ENCODE data around the gene MAN1B1.

Gene MAN1B1

GRCh38 chr9:137149363-137149762 is 62.6 kb downstream of the MAN1B1 start:
- DNase-seq: no peak

- DNase-seq: no peak
Observed at GRCh38 chr9:137149942-137150616, 63.3 kb downstream of the MAN1B1 start.

- peak; percentile 58 for DNase-seq
Observed at GRCh38 chr9:137150617-137151457, 64.1 kb downstream of the MAN1B1 start.

DNA sequence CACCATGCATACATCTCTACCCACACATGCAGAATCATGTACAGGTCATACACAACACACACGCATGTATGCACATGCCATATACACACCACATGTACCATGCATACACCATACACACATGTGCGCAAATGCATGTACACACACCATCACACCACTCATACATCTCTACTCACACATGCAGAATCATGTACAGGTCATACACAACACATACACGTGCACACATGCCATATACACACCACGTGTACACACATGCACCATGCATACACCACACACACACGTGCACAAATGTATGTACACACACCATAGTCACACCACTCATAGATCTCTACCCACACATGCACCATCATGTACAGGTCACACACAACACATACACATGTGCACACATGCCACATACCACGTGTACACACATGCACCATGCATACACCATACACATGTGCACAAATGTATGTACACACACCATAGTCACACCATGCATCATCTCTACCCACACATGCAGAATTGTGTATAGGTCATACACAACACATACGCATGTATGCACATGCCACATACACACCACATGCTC is 66.1 kb downstream of the MAN1B1 start:
- no peak for DNase-seq

DNA sequence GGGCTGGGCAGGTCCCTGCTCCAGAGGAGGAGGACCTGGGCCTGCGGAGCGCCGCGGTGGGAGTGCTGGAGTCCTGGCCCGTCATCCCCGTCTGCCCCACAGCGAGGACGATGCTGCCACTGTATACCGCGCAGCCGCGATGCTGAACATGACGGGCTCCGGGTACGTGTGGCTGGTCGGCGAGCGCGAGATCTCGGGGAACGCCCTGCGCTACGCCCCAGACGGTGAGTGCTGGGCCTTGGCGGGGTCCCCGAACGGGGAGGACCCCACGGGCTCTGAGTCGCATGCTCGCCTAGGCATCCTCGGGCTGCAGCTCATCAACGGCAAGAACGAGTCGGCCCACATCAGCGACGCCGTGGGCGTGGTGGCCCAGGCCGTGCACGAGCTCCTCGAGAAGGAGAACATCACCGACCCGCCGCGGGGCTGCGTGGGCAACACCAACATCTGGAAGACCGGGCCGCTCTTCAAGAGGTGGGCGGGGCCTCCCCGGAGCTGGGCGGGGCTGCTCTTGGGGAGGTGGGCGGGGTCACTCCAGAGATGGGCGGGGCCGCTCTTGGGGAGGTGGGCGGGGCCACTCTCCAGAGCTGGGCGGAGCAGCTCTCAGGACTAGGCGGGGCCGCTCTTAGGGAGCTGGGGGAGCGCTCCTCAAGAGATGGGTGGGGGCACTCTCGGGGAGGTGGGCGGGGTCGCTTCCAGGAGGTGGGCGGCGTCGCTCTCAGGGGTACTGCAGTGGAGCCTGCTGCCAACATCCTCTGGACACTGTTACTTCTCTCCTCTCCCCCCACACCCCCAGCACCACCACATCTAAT is 70.0 kb downstream of the MAN1B1 start:
- DNase-seq: peak; percentile 63

- DNase-seq: no peak
Observed at GRCh38 chr9:137157618-137158415, 71.0 kb downstream of the MAN1B1 start.

GRCh38 chr9:137158625-137159024 is 71.8 kb downstream of the MAN1B1 start:
- DNase-seq: no peak

All from activated CD4-positive, CD25-positive, alpha-beta regulatory T cell treated with anti-CD3 and anti-CD28 coated beads, Interleukin-2, amount 50 U/mL, for 72 hours (primary cell).